Uterus (tissue), 4 donors: ENCODE data around the gene ACSS2. TPM values are rescaled to one million over a fixed set of nuclear protein-coding genes. Genes with fewer than 3 reads are reported as not detected.

Experiments
- DNase-seq, 2 donors: peaks; one replicate each; pipeline ENCODE4 v3.0.0-alpha.2; 2019 to 2020
- H3K27ac ChIP-seq, 2 donors: fragments of 200-600 bp; sonication (generic); 1 replicate in 1 of 2; 2 replicates in 1 of 2; pipeline ENCODE4 v1.5.1; 2016 to 2018
- H3K27me3 ChIP-seq, 2 donors: fragments of 200-600 bp; sonication (generic); one replicate each; pipeline ENCODE4 v1.5.1; 2018 to 2019; ENCODE audit warnings: control low read depth in 1 of 2
- H3K36me3 ChIP-seq, 2 donors: fragments of 200-600 bp; sonication (generic); one replicate each; pipeline ENCODE4 v1.5.1; 2019; ENCODE audit warnings: control low read depth in 1 of 2
- H3K4me1 ChIP-seq, 2 donors: fragments of 200-600 bp; sonication (generic); one replicate each; pipeline ENCODE4 v1.5.1; 2018 to 2019; ENCODE audit warnings: control low read depth in 1 of 2
- H3K4me3 ChIP-seq, 2 donors: fragments of 200-600 bp; sonication (generic); 1 replicate in 1 of 2; 2 replicates in 1 of 2; pipeline ENCODE4 v1.5.1; 2018 to 2019; ENCODE audit warnings: mild to moderate bottlenecking in 1 of 2
- H3K9me3 ChIP-seq, 2 donors: fragments of 200-600 bp; sonication (generic); one replicate each; pipeline ENCODE4 v1.5.1; 2019; ENCODE audit warnings: control low read depth in 1 of 2
- POLR2A ChIP-seq, 2 donors: fragments of 450-650 bp; IDR thresholded peaks; one replicate each; pipeline ENCODE4 v1.6.1; 2016; ENCODE audit warnings: antibody characterized with exemption in 2 of 2, mild to moderate bottlenecking in 1 of 2, moderate library complexity in 1 of 2
- intact Hi-C: fragments of 100-400 bp; cut with DNase I; formaldehyde crosslinking; loops from one replicate; pipeline ENCODE4 v1.15.1; 2023; ENCODE audit warnings: low total_unique reads
- total RNA-seq, 4 donors: library from RNA; depleted of rRNA in 3 of 4; stranded (reverse); fragments of >200 nt in 3 of 4; gene quantifications; one replicate each; pipeline versions ENCODE4 v1.1.0 to v1.2.4, GENCODE V29; 2014 to 2023
- TF ChIP-seq, protein P1 (sequence below), 4 experiments: fragments of 200-600 bp in 2 of 4; fragments of 450-650 bp in 2 of 4; sonication (generic) in 2 of 4; IDR thresholded peaks; one replicate each; pipeline ENCODE4 v1.5.1; 2016 to 2019; ENCODE audit warnings: antibody characterized with exemption in 4 of 4, mild to moderate bottlenecking in 2 of 4, moderate library complexity in 1 of 4
- donor health status: DM: yes; HTN: yes; CAD: no.

Gene ACSS2
- total RNA-seq, 4 donors from 2014 or later, result 18.8 to 138 (median 48.7) TPM

DNA sequence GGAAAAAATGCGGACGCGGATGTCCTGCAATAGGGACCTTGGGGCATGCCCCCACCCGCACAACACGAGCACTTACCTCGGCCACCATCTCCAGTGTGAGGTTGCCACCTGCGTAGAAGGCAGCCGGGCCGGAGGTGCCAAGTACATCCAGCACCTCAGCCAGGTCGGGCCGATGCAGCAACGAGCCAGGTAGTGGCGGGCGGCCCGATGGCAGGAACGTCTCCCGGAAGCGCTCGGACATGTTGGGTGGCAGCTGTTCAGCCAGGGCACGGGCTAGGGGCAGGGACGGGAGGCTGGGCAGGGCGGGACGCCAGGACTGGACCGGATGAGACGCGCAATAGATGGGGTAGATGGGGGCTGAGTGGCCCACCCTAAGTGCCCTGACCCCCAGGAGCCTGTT, 17.0 kb upstream of the ACSS2 start:
- Histone ChIP-seq H3K27ac (no peak overlapping the region), H3K27me3 (no peaks in the 10 kb centered on the region), H3K9me3 (no peaks in the 10 kb centered on the region), H3K4me3 (no peak overlapping the region), H3K36me3 (no peaks in the 10 kb centered on the region), H3K4me1 (no peaks in the 10 kb centered on the region)
- DNase-seq, result no peak
- intact Hi-C loops, result no loop called here
- TF ChIP-seq, protein P1, sequence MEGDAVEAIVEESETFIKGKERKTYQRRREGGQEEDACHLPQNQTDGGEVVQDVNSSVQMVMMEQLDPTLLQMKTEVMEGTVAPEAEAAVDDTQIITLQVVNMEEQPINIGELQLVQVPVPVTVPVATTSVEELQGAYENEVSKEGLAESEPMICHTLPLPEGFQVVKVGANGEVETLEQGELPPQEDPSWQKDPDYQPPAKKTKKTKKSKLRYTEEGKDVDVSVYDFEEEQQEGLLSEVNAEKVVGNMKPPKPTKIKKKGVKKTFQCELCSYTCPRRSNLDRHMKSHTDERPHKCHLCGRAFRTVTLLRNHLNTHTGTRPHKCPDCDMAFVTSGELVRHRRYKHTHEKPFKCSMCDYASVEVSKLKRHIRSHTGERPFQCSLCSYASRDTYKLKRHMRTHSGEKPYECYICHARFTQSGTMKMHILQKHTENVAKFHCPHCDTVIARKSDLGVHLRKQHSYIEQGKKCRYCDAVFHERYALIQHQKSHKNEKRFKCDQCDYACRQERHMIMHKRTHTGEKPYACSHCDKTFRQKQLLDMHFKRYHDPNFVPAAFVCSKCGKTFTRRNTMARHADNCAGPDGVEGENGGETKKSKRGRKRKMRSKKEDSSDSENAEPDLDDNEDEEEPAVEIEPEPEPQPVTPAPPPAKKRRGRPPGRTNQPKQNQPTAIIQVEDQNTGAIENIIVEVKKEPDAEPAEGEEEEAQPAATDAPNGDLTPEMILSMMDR (IDR thresholded peaks at IDR 0.05), result no peak
- no peak for TF ChIP-seq POLR2A (IDR thresholded peaks at IDR 0.05)

DNA sequence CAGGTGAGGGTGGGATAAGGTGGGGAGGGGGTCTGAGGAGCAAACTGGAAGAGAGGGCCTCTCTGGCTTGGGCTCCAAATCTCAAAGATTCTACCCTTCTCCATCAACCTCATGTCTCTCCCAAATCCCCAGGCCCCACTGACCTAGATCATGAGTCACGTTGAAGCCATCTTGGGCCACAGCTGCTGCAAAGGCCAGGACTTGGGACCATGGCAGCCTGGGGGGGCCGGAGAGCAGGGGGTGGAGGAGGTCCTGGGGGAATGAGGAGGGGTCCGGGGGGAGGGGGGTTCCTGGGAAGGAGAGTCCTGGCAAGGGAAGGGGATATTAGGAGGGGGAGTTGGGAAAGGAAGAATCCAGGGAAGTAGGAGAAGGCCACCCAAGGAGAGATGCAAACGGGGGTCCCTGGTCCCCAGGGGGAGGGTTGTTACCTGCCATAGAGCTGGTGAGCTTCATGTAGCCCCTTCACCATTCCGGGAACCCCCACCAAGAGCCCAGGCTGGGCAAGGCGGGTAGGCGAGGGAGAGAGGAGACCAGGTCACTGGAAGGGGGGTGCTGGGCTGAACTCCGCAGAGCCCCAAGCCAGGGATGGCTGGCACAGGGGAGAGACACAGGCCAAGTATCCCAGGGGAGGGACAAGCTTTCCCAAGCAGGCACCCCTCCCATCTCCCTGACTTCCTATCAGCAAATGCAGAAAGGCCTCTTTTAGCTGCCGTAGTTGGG, 16.4 kb upstream of the ACSS2 start:
- no peak overlapping the region for H3K27ac ChIP-seq
- H3K9me3 ChIP-seq, result no peaks in the 10 kb centered on the region
- no peaks in the 10 kb centered on the region for H3K36me3 ChIP-seq
- DNase-seq, result no peak
- TF ChIP-seq, protein P1 (IDR thresholded peaks at IDR 0.05), result no peak
- no peak for TF ChIP-seq POLR2A (IDR thresholded peaks at IDR 0.05)
- H3K4me3 ChIP-seq, result no peak overlapping the region
- H3K4me1 ChIP-seq, result no peaks in the 10 kb centered on the region
- no peaks in the 10 kb centered on the region for H3K27me3 ChIP-seq
- intact Hi-C loops, result no loop called here

DNA sequence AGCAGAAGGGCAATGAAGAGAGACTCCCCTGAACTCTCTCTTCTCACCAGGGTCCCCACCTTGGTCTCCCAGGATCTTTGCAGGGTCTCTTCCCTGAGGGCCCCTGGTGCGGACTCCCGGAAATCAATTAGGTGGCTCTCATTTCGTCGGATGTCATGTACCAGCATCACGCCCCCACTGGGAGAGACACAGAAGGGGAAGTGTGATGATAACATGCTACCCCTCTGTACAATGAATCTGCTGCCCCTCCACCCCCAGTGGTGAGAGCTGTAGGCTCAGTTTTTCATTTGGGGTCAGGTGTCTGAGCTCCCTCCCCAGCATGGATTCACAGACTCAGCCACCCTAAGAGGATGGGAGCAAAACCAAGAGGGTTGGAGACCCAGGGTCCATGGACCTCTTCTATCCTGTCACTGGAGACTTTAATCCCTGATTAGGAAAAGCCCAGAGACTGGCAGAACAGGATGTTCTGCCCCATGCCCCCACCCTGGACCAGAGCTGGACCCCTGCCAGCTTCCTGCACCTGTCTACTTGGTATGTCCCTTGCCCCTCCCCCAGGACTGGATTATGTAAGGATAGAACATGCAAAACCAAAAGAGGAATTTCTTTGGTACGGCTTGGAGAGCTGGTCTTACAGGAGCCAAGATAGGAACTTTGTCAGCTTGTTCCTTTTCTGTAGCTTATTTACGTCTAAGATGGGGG, 14.9 kb upstream of the ACSS2 start:
- intact Hi-C loops, result no loop called here
- no peak overlapping the region for H3K4me3 ChIP-seq
- H3K27me3 ChIP-seq, result no peaks in the 10 kb centered on the region
- TF ChIP-seq POLR2A (IDR thresholded peaks at IDR 0.05), result no peak
- TF ChIP-seq, protein P1 (IDR thresholded peaks at IDR 0.05), result no peak
- DNase-seq, result no peak
- no peaks in the 10 kb centered on the region for H3K9me3 ChIP-seq
- no peaks in the 10 kb centered on the region for H3K4me1 ChIP-seq
- H3K27ac ChIP-seq, result no peak overlapping the region
- H3K36me3 ChIP-seq, result no peaks in the 10 kb centered on the region

DNA sequence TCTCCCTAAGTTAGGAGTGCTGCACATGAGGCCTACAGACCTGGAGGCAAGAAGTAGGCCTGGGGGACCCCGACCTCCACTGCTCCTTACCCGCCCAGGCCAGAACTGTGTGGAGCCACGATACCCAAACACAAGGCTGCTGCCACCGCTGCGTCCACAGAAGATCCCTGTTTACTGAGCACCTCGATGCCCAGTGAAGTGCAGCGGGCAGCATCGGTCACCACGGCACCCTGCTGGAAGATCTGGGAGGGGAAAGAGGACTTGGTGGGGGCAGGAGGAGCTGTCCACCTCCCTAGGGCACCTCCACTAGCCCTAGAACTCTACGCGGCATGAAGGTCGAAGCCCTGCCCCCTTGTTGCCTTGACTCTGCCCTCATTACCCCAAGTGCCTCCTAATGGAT, 13.7 kb upstream of the ACSS2 start:
- Histone ChIP-seq H3K4me3 (no peak overlapping the region), H3K4me1 (no peaks in the 10 kb centered on the region), H3K9me3 (no peaks in the 10 kb centered on the region), H3K27me3 (no peaks in the 10 kb centered on the region), H3K36me3 (no peaks in the 10 kb centered on the region), H3K27ac (no peak overlapping the region)
- intact Hi-C loops, result no loop called here
- DNase-seq, result no peak
- no peak for TF ChIP-seq POLR2A (IDR thresholded peaks at IDR 0.05)
- TF ChIP-seq, protein P1 (IDR thresholded peaks at IDR 0.05), result no peak

DNA sequence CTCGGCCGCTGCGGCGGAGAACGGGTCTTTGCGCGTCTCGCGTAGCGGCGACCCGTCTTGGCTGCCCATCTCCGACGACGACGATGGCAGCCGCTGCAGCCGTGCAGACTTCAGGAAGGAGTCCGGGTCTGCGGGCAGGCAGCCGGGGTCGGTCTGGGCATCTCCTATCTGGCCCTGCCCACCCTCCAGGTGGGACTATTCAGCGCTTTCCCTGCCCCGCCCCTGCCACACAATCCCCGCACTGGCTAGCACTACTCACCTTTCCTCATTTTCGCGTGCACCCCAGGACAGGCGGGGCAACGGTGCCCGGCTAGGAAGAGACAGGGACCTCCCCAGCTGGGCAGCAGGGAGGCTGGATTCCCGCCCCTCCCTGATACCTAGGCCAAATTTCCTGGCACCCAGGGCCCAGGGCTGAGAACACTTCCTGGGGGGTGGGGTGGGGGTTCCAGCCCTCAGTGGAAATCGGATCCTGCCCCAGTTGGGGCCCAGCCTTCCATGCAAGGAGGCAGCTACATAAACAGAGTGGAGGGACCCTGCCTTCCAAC, 12.9 kb upstream of the ACSS2 start:
- no peak for DNase-seq
- Histone ChIP-seq H3K4me3 (no peak overlapping the region), H3K36me3 (no peaks in the 10 kb centered on the region), H3K9me3 (no peaks in the 10 kb centered on the region), H3K4me1 (no peaks in the 10 kb centered on the region), H3K27ac (no peak overlapping the region), H3K27me3 (no peaks in the 10 kb centered on the region)
- intact Hi-C loops, result no loop called here
- no peak for TF ChIP-seq POLR2A (IDR thresholded peaks at IDR 0.05)
- TF ChIP-seq, protein P1 (IDR thresholded peaks at IDR 0.05), result no peak
